Measurements from ENCODE around the gene CXorf58. TPM values are rescaled to one million over a fixed set of nuclear protein-coding genes. Genes with fewer than 3 reads are reported as not detected.

Gene CXorf58
- total and polyA plus RNA-seq, 9 of the 15 experiments (the other 6 are each of a cell fraction or from before 2014, with no cell fraction given) = 0.10 to 0.27 (median 0.16) TPM; not detected in 3

- peaks cover 13 to 18% of the 10 kb centered on the region in 2 experiments for H3K4me1 ChIP-seq (replicated peaks in 1 of 2; ENCODE audit: control insufficient read depth in 2 of 2, insufficient read depth in 2 of 2, low read length in 2 of 2)
- H2AFZ ChIP-seq (ENCODE audit: low read depth, low read length) = no peak overlapping the region
- in situ Hi-C loops (cut with MboI) = no loop called here
- POLR2A ChIA-PET = interaction anchor here (0.9 kb wide), 1 partner anchor 11 kb away, joined by 3 read pairs; no protein-coding TSS in a partner anchor
- no peak overlapping the region for H3K4me3 ChIP-seq
- ATAC-seq (no peak), FAIRE-seq (no peak), DNase-seq (ENCODE audit: extremely low read depth in 1 of 4, low spot score in 3 of 4) (no peak)
- H3K79me2 ChIP-seq (ENCODE audit: control insufficient read depth, insufficient read depth, low read length) = peaks cover 10% of the 10 kb centered on the region
- WGBS (ENCODE audit: insufficient coverage, low coverage, missing lambda C conversion rate) = 71% methylated on average over 3 of the region's 3 CpGs
- intact Hi-C loops (cut with micrococcal nuclease) = no loop called here
- no peaks in the 10 kb centered on the region for H3K9me1 ChIP-seq (ENCODE audit: control insufficient read depth, insufficient read depth, low read length)
- no peaks in the 10 kb centered on the region for H3K27me3 ChIP-seq (ENCODE audit: control insufficient read depth in 2 of 2, insufficient read depth in 2 of 2, low read length in 2 of 2)
- no peak overlapping the region for H3K4me2 ChIP-seq (ENCODE audit: insufficient read depth, low read length)
- H3K9me3 ChIP-seq (replicated peaks; ENCODE audit: control insufficient read depth, insufficient read depth, low read depth, low read length) = no peaks in the 10 kb centered on the region
- no peaks in the 10 kb centered on the region for H4K20me1 ChIP-seq (replicated peaks; ENCODE audit: control insufficient read depth, insufficient read depth, low read length)
- no TSS peak for BruUV-seq (replicated peaks)
- no peak overlapping the region for H3K9ac ChIP-seq (ENCODE audit: insufficient read depth in 1 of 2, low read depth in 2 of 2, low read length in 2 of 2)
- H3K27ac ChIP-seq (ENCODE audit: extremely low read depth, low read depth, low read length) = no peak overlapping the region
- TF ChIP-seq SMARCA4 (IDR thresholded peaks at IDR 0.05) = no peak
- no peak for TF ChIP-seq L3MBTL2 (IDR thresholded peaks at IDR 0.05)
- TF ChIP-seq E4F1 (CRISPR knock-in tag; IDR thresholded peaks at IDR 0.05; ENCODE audit: borderline replicate concordance) = no peak
- no peak for TF ChIP-seq ETS2 (tag; IDR thresholded peaks at IDR 0.05; ENCODE audit: borderline replicate concordance, poor library complexity, severe bottlenecking)
- TF ChIP-seq RBM17 (IDR thresholded peaks at IDR 0.05; ENCODE audit: borderline replicate concordance, low read depth, low read length) = no peak
- no peak for TF ChIP-seq ESRRA (IDR thresholded peaks at IDR 0.05; ENCODE audit: borderline replicate concordance, low read depth)
- H3K36me3 ChIP-seq (ENCODE audit: control insufficient read depth, insufficient read depth, low read length) = no peaks in the 10 kb centered on the region; the same call in 2 of the 3 replicates
- CTCF ChIA-PET (ENCODE audit: low intra/inter-chr PET ratio) = no interaction called here
Measured at GRCh38 chrX:23885803-23886202, 22.0 kb upstream of the CXorf58 start.
